ENCODE measurements around the gene FAM83E.

- TF ChIP-seq CTCF (conservative IDR thresholded peaks at IDR 0.05; ENCODE audit: low read depth, low read length) (no peak), EZH2 (IDR thresholded peaks at IDR 0.05; ENCODE audit: borderline replicate concordance, low read depth, low read length, poor library complexity, severe bottlenecking) (no peak)
Measured at GRCh38 chr19:48658483-48658882, 43.6 kb upstream of the FAM83E start.

All from A673 (cell line).